ENCODE measurements around the gene PFN3.

DNA sequence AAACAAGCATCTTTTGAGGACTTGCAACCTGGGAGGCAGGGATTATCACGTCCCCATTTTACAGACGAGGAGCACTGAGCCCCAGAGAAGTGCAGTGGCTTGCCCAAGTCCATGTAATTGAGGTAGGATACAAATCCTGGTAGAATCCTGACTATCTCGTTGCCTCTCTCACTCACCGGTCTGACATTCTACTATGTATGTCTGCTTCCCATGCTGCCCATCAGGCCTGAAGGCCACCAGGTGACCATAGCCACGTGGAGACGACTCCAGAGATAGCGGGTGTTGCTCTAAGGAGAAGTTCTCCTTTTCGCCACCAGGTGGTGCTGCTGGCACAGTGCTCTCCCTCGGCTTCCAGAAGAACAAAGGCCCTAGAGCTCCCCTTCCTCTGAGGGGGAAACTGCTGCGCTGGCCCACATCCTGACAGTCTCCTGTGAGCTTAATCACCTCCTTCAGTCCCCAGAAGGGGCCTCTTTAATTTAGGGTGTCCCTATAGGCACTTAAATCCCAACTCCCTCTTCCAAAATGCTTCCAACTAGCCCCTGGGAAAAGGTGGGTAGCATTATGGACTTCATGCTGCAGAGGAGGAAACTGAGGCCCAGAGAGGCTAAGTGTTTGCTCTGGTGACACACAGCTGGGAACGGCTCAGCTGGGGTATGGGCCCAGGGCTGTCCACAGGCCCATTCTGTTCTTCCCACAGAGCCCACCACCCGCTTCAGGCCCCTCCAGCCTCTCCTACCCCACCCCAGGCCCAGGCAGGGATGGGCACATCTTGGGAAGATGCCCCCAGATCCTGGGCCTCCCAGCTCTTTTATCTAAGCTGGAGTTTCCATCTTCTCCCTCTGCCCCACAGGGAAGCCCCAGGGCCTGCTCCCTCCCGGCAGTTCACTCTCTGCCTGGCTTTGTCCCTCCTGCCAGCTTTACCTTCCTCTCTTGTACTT, 9.8 kb downstream of the PFN3 start:
- TF ChIP-seq, protein P1, sequence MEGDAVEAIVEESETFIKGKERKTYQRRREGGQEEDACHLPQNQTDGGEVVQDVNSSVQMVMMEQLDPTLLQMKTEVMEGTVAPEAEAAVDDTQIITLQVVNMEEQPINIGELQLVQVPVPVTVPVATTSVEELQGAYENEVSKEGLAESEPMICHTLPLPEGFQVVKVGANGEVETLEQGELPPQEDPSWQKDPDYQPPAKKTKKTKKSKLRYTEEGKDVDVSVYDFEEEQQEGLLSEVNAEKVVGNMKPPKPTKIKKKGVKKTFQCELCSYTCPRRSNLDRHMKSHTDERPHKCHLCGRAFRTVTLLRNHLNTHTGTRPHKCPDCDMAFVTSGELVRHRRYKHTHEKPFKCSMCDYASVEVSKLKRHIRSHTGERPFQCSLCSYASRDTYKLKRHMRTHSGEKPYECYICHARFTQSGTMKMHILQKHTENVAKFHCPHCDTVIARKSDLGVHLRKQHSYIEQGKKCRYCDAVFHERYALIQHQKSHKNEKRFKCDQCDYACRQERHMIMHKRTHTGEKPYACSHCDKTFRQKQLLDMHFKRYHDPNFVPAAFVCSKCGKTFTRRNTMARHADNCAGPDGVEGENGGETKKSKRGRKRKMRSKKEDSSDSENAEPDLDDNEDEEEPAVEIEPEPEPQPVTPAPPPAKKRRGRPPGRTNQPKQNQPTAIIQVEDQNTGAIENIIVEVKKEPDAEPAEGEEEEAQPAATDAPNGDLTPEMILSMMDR (IDR thresholded peaks at IDR 0.05 in 4 of 5, conservative IDR thresholded peaks at IDR 0.05 in 1 of 5), result peak; percentile 91 to 99 (median 95)
- TF ChIP-seq POLR2A (IDR thresholded peaks at IDR 0.05), result no peak
